Suprapubic skin (tissue), 4 donors: ENCODE results near the gene MRPL39. TPM values are rescaled to one million over a fixed set of nuclear protein-coding genes. Genes with fewer than 3 reads are reported as not detected.

Experiments
- DNase-seq, 2 donors: peaks; one replicate each; pipeline ENCODE4 v3.0.0-alpha.2; 2019; ENCODE audit warnings: low spot score in 2 of 2
- H3K27ac ChIP-seq: fragments of 200-600 bp; sonication (generic); one replicate; pipeline ENCODE4 v1.5.1; 2019
- H3K27me3 ChIP-seq: fragments of 200-600 bp; sonication (generic); one replicate; pipeline ENCODE4 v1.5.1; 2019
- H3K36me3 ChIP-seq: fragments of 200-600 bp; sonication (generic); one replicate; pipeline ENCODE4 v1.5.1; 2019
- H3K4me1 ChIP-seq: fragments of 200-600 bp; sonication (generic); one replicate; pipeline ENCODE4 v1.5.1; 2019
- H3K4me3 ChIP-seq: fragments of 200-600 bp; sonication (generic); one replicate; pipeline ENCODE4 v1.5.1; 2019; ENCODE audit warnings: mild to moderate bottlenecking
- H3K9me3 ChIP-seq: fragments of 200-600 bp; sonication (generic); one replicate; pipeline ENCODE4 v1.5.1; 2019
- EP300 ChIP-seq: sonication (generic); formaldehyde crosslinking; IDR thresholded peaks from one replicate; pipeline ENCODE4 v1.6.1; 2017; ENCODE audit warnings: antibody characterized with exemption
- POLR2A ChIP-seq, 2 donors: fragments of 450-650 bp; IDR thresholded peaks; one replicate each; pipeline ENCODE4 v1.6.1; 2017; ENCODE audit warnings: antibody characterized with exemption in 2 of 2, mild to moderate bottlenecking in 2 of 2, moderate library complexity in 2 of 2
- POLR2AphosphoS5 ChIP-seq, 3 donors: sonication (generic); formaldehyde crosslinking; IDR thresholded peaks; one replicate each; pipeline ENCODE4 v1.6.1; 2017; ENCODE audit warnings: antibody characterized with exemption in 3 of 3
- WGBS: methylation state at CpG from one replicate; pipeline ENCODE4 v1.1.5; 2018; 5-methylcytosine and 5-hydroxymethylcytosine counted together
- total RNA-seq, 4 donors: library from RNA; depleted of rRNA; stranded (reverse); fragments of >200 nt; gene quantifications; one replicate each; pipeline ENCODE4 v1.1.0, GENCODE V29; 2016
- TF ChIP-seq, protein P1 (sequence below), 2 donors: fragments of 200-600 bp in 1 of 2; fragments of 450-650 bp in 1 of 2; sonication (generic) in 1 of 2; IDR thresholded peaks; one replicate each; pipeline ENCODE4 v1.5.1; 2016 to 2019; ENCODE audit warnings: antibody characterized with exemption in 2 of 2, mild to moderate bottlenecking in 1 of 2, moderate library complexity in 1 of 2

MRPL39 gene
- total RNA-seq, 4 donors from 2014 or later: 21.4 to 28.7 (median 23.1) TPM

DNA sequence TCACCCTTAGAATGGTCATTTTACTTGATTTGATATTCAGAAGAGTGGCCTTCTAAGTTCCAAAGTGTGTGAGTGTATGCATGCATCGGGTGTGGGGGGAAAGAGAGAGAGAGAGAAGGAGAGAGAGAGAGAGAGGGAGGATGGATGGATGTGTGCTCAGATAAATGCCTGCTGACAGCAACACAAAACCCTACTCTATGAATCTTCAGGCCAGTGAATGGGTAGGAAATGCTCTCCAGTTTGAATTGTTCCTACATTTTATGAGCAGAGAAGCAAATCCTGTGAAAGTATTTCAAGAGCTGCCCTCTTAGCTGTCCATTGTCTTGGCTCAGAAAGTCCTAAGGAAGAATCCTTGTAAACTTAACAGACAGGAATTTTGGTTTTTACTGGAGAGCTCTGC is 39.2 kb upstream of the MRPL39 start:
- Histone ChIP-seq H3K4me1 (no peaks in the 10 kb centered on the region), H3K9me3 (no peaks in the 10 kb centered on the region), H3K27me3 (no peaks in the 10 kb centered on the region), H3K27ac (no peak overlapping the region), H3K4me3 (no peak overlapping the region), H3K36me3 (no peaks in the 10 kb centered on the region)
- WGBS: 74% methylated on average over 1 of the region's 1 CpG
- no peak for DNase-seq
- TF ChIP-seq EP300: no peak
- TF ChIP-seq, protein P1, sequence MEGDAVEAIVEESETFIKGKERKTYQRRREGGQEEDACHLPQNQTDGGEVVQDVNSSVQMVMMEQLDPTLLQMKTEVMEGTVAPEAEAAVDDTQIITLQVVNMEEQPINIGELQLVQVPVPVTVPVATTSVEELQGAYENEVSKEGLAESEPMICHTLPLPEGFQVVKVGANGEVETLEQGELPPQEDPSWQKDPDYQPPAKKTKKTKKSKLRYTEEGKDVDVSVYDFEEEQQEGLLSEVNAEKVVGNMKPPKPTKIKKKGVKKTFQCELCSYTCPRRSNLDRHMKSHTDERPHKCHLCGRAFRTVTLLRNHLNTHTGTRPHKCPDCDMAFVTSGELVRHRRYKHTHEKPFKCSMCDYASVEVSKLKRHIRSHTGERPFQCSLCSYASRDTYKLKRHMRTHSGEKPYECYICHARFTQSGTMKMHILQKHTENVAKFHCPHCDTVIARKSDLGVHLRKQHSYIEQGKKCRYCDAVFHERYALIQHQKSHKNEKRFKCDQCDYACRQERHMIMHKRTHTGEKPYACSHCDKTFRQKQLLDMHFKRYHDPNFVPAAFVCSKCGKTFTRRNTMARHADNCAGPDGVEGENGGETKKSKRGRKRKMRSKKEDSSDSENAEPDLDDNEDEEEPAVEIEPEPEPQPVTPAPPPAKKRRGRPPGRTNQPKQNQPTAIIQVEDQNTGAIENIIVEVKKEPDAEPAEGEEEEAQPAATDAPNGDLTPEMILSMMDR (IDR thresholded peaks at IDR 0.05): no peak
- no peak for TF ChIP-seq POLR2AphosphoS5 (IDR thresholded peaks at IDR 0.05)
- TF ChIP-seq POLR2A (IDR thresholded peaks at IDR 0.05): no peak

DNA sequence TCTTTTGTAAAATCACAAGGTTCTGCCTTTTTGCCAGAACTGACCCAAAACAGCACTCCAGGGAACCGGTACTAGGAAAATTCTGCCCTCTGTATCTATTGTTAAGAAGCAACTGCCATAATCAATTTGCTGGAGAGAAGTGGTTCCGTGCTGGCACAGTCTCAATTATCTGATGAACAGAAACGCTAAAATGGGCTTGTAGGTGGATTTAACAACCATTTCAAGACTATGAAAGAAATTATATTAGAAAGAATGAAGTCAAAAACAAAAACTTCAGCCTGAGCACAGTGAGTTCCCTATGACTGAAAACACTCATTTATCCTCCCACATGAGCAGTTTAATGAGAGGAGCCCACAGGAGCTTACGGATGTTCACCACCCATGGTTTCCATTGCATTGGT is 36.2 kb upstream of the MRPL39 start:
- 88% methylated on average over 4 of the region's 4 CpGs for WGBS
- Histone ChIP-seq H3K36me3 (no peaks in the 10 kb centered on the region), H3K27ac (no peak overlapping the region), H3K4me1 (peaks cover 22% of the 10 kb centered on the region), H3K4me3 (no peak overlapping the region), H3K9me3 (no peaks in the 10 kb centered on the region), H3K27me3 (peaks cover 6% of the 10 kb centered on the region)
- DNase-seq: no peak
- TF ChIP-seq, protein P1 (IDR thresholded peaks at IDR 0.05): no peak
- TF ChIP-seq POLR2A (IDR thresholded peaks at IDR 0.05) (no peak), POLR2AphosphoS5 (IDR thresholded peaks at IDR 0.05) (no peak)

DNA sequence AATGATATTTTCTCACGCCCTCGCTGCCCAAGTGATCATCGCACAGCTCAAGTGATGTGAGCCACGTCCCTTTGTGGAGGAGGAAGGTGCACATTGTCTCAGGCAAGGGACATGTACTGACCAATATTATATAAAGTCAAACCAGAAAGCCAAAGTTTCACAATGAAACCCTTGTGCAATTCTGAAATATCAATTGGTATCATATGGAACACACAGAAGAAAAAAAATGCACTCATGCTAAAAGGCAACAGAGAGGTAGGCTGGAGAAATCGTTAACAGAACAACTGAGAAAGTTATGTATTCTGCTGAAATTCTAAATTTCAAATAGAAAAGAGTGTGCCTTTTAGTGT is 33.6 kb upstream of the MRPL39 start:
- H3K36me3 ChIP-seq: no peaks in the 10 kb centered on the region
- TF ChIP-seq EP300 (no peak), POLR2AphosphoS5 (IDR thresholded peaks at IDR 0.05) (no peak), POLR2A (IDR thresholded peaks at IDR 0.05) (no peak)
- TF ChIP-seq, protein P1 (IDR thresholded peaks at IDR 0.05): no peak
- no peaks in the 10 kb centered on the region for H3K9me3 ChIP-seq
- peaks cover 23% of the 10 kb centered on the region for H3K4me1 ChIP-seq
- WGBS: 45% methylated on average over 5 of the region's 5 CpGs
- H3K4me3 ChIP-seq: peak overlapping the region; percentile 68
- no peak for DNase-seq
- peaks cover 9% of the 10 kb centered on the region for H3K27me3 ChIP-seq
- no peak overlapping the region for H3K27ac ChIP-seq

DNA sequence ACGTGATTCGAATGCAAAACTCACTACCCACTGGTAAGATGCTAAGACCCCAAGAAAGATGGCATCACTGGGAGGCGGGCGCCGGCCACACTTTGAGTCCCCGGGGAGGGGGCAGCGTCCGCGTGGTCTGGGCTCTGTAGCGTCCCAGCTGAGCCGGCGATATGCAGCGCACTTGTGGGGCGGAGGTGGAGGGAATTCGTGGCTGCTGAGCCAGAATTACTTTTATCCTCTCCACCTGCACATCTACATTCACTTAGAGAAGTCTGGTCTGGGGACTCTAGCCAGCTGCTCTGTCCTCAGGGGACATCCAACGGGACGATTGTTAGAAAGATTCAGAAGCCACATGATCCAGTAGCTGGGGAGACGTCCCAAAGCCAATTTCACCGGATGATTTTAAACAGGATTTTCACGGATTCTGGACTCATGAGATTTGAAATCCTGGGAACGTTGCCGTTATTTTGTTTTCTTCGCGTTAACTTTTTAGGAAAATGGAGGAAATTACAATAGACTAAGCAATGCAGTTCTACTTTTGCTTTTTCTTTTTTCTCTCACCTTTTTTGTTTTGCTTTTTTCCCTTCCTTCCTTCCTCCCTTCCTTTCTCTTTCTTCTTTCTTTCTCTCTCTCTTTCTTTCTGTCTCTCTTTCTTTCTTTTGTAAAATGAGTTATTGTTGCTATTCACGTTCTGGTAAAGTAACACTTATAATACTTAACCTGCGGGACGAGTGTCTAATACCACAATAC is 33.1 kb upstream of the MRPL39 start:
- peaks cover 9% of the 10 kb centered on the region for H3K27me3 ChIP-seq
- H3K36me3 ChIP-seq: no peaks in the 10 kb centered on the region
- peak in 1 of 2 donors; percentile 59 for DNase-seq
- no peaks in the 10 kb centered on the region for H3K9me3 ChIP-seq
- H3K4me3 ChIP-seq: peak overlapping the region; percentile 68
- 9% methylated on average over 22 of the region's 27 CpGs for WGBS
- TF ChIP-seq POLR2A (IDR thresholded peaks at IDR 0.05): no peak
- TF ChIP-seq POLR2AphosphoS5 (IDR thresholded peaks at IDR 0.05): no peak
- no peak for TF ChIP-seq EP300
- TF ChIP-seq, protein P1 (IDR thresholded peaks at IDR 0.05): no peak
- peaks cover 23% of the 10 kb centered on the region for H3K4me1 ChIP-seq
- peak overlapping the region; percentile 79 for H3K27ac ChIP-seq

DNA sequence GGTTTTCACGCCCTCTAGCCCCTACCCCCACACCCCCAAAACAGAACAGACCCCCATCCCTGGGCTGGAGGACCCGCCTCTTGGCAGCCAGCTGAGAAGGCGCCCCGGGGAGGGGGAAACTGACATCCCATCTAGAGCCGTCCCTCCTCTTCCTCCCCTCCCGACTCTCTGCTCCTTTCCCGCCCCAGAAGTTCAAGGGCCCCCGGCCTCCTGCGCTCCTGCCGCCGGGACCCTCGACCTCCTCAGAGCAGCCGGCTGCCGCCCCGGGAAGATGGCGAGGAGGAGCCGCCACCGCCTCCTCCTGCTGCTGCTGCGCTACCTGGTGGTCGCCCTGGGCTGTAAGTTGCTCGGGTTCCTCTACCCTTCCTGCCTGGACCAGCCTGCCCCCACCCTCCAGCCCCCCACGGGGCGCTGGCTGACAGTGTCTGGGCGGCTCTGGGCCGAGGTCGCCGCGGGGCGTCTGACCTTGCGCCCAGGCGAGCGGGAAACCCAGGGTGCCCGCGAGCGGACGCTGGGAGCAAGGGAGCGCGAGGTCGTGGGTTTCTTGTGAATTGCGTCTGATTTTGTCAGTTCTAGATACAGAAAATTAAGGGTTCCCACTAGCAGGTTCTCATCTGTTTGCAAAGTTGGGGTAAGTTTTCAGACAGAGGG is 32.4 kb upstream of the MRPL39 start:
- WGBS: 0% methylated on average over 23 of the region's 40 CpGs
- Histone ChIP-seq H3K4me3 (peak overlapping the region; percentile 68), H3K4me1 (peaks cover 23% of the 10 kb centered on the region), H3K36me3 (no peaks in the 10 kb centered on the region), H3K27ac (peak overlapping the region; percentile 79), H3K27me3 (peaks cover 9% of the 10 kb centered on the region), H3K9me3 (no peaks in the 10 kb centered on the region)
- TF ChIP-seq, protein P1 (IDR thresholded peaks at IDR 0.05): no peak
- TF ChIP-seq EP300 (no peak), POLR2A (IDR thresholded peaks at IDR 0.05) (no peak), POLR2AphosphoS5 (IDR thresholded peaks at IDR 0.05) (no peak)
- peak; percentile 67 to 78 for DNase-seq
